Liver (tissue), 9 donors: ENCODE data around the gene CACNA1C. TPM values are rescaled to one million over a fixed set of nuclear protein-coding genes. Genes with fewer than 3 reads are reported as not detected.

Source experiments
- DNase-seq: peaks from one replicate; pipeline ENCODE4 v3.0.0-alpha.2; 2017; ENCODE audit warnings: low spot score
- H3K27ac ChIP-seq, 2 donors: one replicate each; pipeline ENCODE4 v1.7.0; 2013; ENCODE audit warnings: inconsistent platforms in 2 of 2, low read length in 2 of 2, control low read depth in 1 of 2, low read depth in 1 of 2, mild to moderate bottlenecking in 1 of 2
- H3K27me3 ChIP-seq, 4 donors: one replicate each; pipeline versions ENCODE4 v1.6.1 to v1.7.0; 2013; ENCODE audit warnings: low read length in 3 of 4, inconsistent platforms in 1 of 4, mild to moderate bottlenecking in 1 of 4, moderate library complexity in 1 of 4; ENCODE audit not compliant: control insufficient read depth in 4 of 4, insufficient read depth in 4 of 4
- H3K36me3 ChIP-seq, 4 donors: one replicate each; pipeline versions ENCODE4 v1.6.1 to v1.7.0; 2013; ENCODE audit warnings: low read length in 3 of 4, mild to moderate bottlenecking in 3 of 4, low read depth in 1 of 4, moderate library complexity in 1 of 4; ENCODE audit not compliant: control insufficient read depth in 4 of 4, insufficient read depth in 3 of 4
- H3K4me1 ChIP-seq, 4 donors: one replicate each; pipeline versions ENCODE4 v1.6.1 to v1.7.0; 2013; ENCODE audit warnings: low read length in 3 of 4, mild to moderate bottlenecking in 3 of 4, moderate library complexity in 1 of 4; ENCODE audit not compliant: control insufficient read depth in 4 of 4, insufficient read depth in 4 of 4
- H3K4me3 ChIP-seq, 3 donors: one replicate each; pipeline versions ENCODE4 v1.6.1 to v1.7.0; 2013; ENCODE audit warnings: low read length in 3 of 3, control low read depth in 1 of 3, low read depth in 1 of 3, mild to moderate bottlenecking in 1 of 3
- H3K9ac ChIP-seq, 2 donors: one replicate each; pipeline ENCODE4 v1.7.0; 2013; ENCODE audit warnings: low read length in 2 of 2, mild to moderate bottlenecking in 2 of 2, moderate library complexity in 2 of 2, control low read depth in 1 of 2, low read depth in 1 of 2
- H3K9me3 ChIP-seq, 4 donors: one replicate each; pipeline versions ENCODE4 v1.6.1 to v1.7.0; 2013; ENCODE audit warnings: low read length in 3 of 4; ENCODE audit not compliant: control insufficient read depth in 4 of 4
- ATF3 ChIP-seq: IDR thresholded peaks from 2 replicates; pipeline ENCODE4 v1.6.1; 2016; ENCODE audit warnings: antibody characterized with exemption
- CTCF ChIP-seq: fragments of 150-350 bp; IDR thresholded peaks from 2 replicates; pipeline ENCODE4 v1.5.1; 2017; ENCODE audit warnings: improper control_type of control experiment, low read depth, low read length; ENCODE audit not compliant: missing input control
- EGR1 ChIP-seq, 2 donors: IDR thresholded peaks; 2 replicates each; pipeline ENCODE4 v1.6.1; 2016 to 2018; ENCODE audit warnings: antibody characterized with exemption in 2 of 2, low read depth in 2 of 2
- FOXA1 ChIP-seq: IDR thresholded peaks from 2 replicates; pipeline ENCODE4 v1.6.1; 2016; ENCODE audit warnings: antibody characterized with exemption
- FOXA2 ChIP-seq: IDR thresholded peaks from 2 replicates; pipeline ENCODE4 v1.6.1; 2016; ENCODE audit warnings: antibody characterized with exemption
- GABPA ChIP-seq, 2 donors: IDR thresholded peaks in 1 of 2; conservative IDR thresholded peaks in 1 of 2; 2 replicates each; pipeline ENCODE4 v1.6.1; 2016; ENCODE audit warnings: antibody characterized with exemption in 2 of 2, mild to moderate bottlenecking in 1 of 2, moderate library complexity in 1 of 2
- HNF4G ChIP-seq: IDR thresholded peaks from 2 replicates; pipeline ENCODE4 v1.6.1; 2016; ENCODE audit warnings: antibody characterized with exemption
- JUND ChIP-seq, 2 donors: IDR thresholded peaks; 2 replicates each; pipeline ENCODE4 v1.6.1; 2016; ENCODE audit warnings: antibody characterized with exemption in 2 of 2
- RAD21 ChIP-seq, 2 donors: IDR thresholded peaks; 2 replicates each; pipeline ENCODE4 v1.6.1; 2016; ENCODE audit warnings: antibody characterized with exemption in 2 of 2, mild to moderate bottlenecking in 2 of 2
- REST ChIP-seq: IDR thresholded peaks from 2 replicates; pipeline ENCODE4 v1.6.1; 2016; ENCODE audit warnings: antibody characterized with exemption, mild to moderate bottlenecking
- YY1 ChIP-seq: IDR thresholded peaks from 2 replicates; pipeline ENCODE4 v1.6.1; 2016; ENCODE audit warnings: antibody characterized with exemption, mild to moderate bottlenecking
- ZBTB33 ChIP-seq: IDR thresholded peaks from 2 replicates; pipeline ENCODE4 v1.6.1; 2016; ENCODE audit warnings: antibody characterized with exemption
- WGBS: extraction: QIAGEN DNeasy Blood & Tissue Kit; methylation state at CpG from one replicate; pipeline ENCODE4 v1.1.7; 2013; 5-methylcytosine and 5-hydroxymethylcytosine counted together
- polyA plus RNA-seq, 2 donors: library from polyadenylated mRNA; stranded (reverse) in 1 of 2; unstranded in 1 of 2; fragments of 200-250 nt in 1 of 2; fragments of >200 nt in 1 of 2; fragmentation: Nextera tagmentation in 1 of 2; extraction: Ambion mirVana in 1 of 2; gene quantifications; one replicate each; pipeline versions ENCODE4 v1.2.1 to v1.2.3, GENCODE V29; 2013 to 2015
- total RNA-seq, 2 donors: library from RNA; depleted of rRNA; stranded (reverse); fragments of >200 nt; gene quantifications; one replicate each; pipeline ENCODE4 v1.2.3, GENCODE V29; 2014
- donor health status: healthy.
- donor health status: healthy.
- donor health status: healthy.
- donor health status: healthy.
- donor health status: healthy.

Gene CACNA1C
- total and polyA plus RNA-seq, 4 donors = 0.23 to 1.9 (median 0.41) TPM

GRCh38 chr12:2509137-2509536 is 456.4 kb downstream of the CACNA1C start (continued):
- TF ChIP-seq REST (no peak), EGR1 (IDR thresholded peaks at IDR 0.05; ENCODE audit: low read depth in 2 of 2) (no peak)

- no peak for DNase-seq
- 88% methylated on average over 5 of the region's 5 CpGs for WGBS
- Histone ChIP-seq H3K4me3 (no peak overlapping the region), H3K36me3 (no peaks in the 10 kb centered on the region), H3K9ac (no peak overlapping the region), H3K27me3 (peaks cover 0 to 5% (median 0%) of the 10 kb centered on the region in 4 donors), H3K4me1 (no peaks in the 10 kb centered on the region), H3K9me3 (no peaks in the 10 kb centered on the region), H3K27ac (no peak overlapping the region)
- no peak for TF ChIP-seq FOXA2
- TF ChIP-seq GABPA (IDR thresholded peaks at IDR 0.05 in 1 of 2, conservative IDR thresholded peaks at IDR 0.05 in 1 of 2) = no peak
- TF ChIP-seq YY1 = no peak
- TF ChIP-seq FOXA1 = no peak
- no peak for TF ChIP-seq ZBTB33
- TF ChIP-seq REST = no peak
- no peak for TF ChIP-seq RAD21 (IDR thresholded peaks at IDR 0.05)
- TF ChIP-seq EGR1 (IDR thresholded peaks at IDR 0.05; ENCODE audit: low read depth in 2 of 2) = no peak
- TF ChIP-seq HNF4G = no peak
- TF ChIP-seq JUND (IDR thresholded peaks at IDR 0.05) = no peak
- TF ChIP-seq ATF3 = no peak
- no peak for TF ChIP-seq CTCF
Observed at GRCh38 chr12:2510045-2510444, 457.3 kb downstream of the CACNA1C start.
